ENCODE measurements around the gene FLT3LG.

FLT3LG gene

DNA sequence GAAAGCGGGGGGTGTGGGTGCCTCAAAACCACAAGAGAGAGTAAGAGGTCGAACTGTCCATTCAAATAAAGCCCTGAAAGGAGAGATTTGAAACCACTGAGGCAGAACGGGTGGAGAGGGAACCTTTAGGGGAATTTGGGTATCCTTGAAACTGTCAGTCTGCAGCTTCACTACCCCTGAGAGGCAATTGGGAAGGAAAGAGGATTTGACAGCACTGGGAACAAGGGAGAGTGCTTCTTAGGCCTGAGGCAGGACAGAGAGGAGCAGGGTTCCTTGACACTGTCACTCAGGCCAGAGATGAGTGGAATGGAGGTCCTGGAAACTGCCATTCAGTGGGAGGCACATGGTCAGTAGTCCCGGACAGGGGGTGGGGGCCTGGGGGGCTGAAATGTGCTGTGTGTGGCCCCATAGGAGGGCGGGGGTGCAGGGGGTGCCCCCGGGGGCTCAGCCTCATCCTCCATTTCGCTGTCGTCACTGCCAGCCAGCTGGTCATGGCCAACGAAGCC, 43.8 kb upstream of the FLT3LG start:
- TF ChIP-seq, protein P1, sequence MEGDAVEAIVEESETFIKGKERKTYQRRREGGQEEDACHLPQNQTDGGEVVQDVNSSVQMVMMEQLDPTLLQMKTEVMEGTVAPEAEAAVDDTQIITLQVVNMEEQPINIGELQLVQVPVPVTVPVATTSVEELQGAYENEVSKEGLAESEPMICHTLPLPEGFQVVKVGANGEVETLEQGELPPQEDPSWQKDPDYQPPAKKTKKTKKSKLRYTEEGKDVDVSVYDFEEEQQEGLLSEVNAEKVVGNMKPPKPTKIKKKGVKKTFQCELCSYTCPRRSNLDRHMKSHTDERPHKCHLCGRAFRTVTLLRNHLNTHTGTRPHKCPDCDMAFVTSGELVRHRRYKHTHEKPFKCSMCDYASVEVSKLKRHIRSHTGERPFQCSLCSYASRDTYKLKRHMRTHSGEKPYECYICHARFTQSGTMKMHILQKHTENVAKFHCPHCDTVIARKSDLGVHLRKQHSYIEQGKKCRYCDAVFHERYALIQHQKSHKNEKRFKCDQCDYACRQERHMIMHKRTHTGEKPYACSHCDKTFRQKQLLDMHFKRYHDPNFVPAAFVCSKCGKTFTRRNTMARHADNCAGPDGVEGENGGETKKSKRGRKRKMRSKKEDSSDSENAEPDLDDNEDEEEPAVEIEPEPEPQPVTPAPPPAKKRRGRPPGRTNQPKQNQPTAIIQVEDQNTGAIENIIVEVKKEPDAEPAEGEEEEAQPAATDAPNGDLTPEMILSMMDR (conservative IDR thresholded peaks at IDR 0.05; ENCODE audit: low read length) = no peak
- DNase-seq (ENCODE audit: low read depth) = no peak

DNA sequence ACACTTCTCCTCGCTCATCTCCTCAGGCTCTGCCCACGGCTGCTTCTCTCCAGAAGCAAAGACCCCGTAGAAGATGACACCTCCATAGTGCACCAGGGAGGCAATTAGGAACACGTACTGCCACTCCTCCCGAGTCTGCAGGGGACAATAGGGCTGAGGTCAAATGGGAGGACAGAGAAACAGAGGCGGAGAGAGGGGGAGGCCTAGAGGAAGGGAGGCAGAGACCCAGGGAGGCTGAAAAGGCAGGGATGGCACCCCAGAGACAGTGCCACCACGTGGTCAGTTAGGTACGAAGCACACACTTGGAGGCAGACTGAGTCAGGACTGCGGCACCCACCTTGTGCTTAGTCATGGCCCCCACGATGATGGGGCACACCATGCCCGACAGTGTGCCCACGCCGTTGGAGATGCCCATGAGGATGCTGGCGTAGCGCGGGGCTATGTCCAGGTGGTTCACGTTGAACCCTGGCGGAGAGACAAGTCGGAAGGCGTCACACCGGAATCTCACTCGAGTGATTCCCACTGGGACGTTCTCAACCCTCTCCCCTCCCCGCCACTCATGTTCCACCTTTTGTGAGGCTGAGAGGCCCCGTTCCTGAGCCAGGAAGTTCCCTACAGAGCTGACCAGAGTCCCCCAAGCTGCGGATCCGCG, 43.2 kb upstream of the FLT3LG start:
- TF ChIP-seq, protein P1 (conservative IDR thresholded peaks at IDR 0.05; ENCODE audit: low read length) = no peak
- no peak for DNase-seq (ENCODE audit: low read depth)
- H3K4me3 ChIP-seq (ENCODE audit: low read length) = no peak overlapping the region

More for the DNA sequence above, 43.8 kb upstream of the FLT3LG start:
- H3K4me3 ChIP-seq (ENCODE audit: low read length) = no peak overlapping the region

DNA sequence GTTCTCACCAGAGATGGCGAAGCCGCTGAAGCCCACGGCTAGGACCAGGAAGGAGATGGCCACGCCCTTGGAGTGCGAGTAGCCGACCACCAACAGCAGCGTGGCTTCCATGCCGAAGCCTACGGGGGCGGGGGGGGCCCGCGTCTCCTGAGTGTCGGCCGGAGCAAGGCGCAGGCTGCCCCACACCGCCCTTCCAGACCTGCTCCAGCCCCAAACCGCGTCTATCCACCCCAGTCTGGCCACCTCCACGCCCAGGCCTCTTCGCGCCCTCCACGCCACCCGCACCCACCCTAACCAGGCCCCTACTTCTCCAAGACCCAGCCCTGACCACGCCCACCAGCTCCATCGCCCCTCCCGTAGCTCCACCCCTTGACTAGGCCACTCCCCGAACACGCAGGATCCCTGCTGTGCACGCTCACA, 42.7 kb upstream of the FLT3LG start:
- TF ChIP-seq, protein P1 (conservative IDR thresholded peaks at IDR 0.05; ENCODE audit: low read length) = no peak
- no peak overlapping the region for H3K4me3 ChIP-seq (ENCODE audit: low read length)
- no peak for DNase-seq (ENCODE audit: low read depth)

DNA sequence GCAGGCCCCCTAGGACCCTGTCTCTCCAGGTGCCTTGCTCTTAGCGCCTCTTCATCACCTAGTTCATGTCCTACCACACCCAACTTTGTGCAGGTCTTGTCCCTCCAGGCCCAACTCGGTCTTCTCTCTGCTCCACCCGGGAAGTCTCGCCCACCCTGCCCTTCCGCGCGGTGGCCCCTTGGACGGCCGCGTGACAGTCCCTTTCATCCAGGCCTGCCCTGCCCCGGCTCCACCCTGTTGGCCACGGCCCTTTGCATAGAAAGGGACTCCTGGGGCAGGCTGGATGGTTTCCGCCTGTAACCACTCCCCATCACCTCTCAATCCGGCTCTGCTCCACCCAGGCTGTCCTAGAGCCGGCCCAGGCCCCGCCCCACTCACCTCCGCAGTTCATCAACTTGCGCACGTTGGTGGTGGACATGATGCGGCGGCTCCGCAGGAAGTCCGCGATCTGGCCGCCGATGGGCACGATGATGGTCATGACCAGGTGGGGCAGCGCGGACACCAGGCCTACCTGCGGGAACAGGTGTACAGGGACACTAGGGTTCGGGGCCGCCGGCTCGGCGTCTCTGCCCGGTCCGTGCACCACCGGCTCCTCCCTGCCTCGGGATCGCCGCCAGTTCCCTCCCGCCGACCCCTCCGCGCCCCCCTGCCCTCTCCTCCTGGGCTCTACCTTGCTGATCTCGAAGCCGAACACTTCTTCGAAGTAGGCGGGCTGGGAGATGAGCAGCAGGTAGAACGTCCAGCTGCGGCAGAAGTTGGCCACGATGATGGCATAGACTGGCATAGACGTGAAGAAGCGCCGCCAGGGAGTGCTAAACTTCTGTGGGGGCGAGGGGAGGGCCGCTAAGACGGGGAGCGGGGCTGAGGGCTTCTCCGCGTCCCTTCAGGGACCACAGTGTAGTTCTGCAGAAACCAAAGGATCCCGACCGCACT, 41.6 kb upstream of the FLT3LG start:
- TF ChIP-seq, protein P1 (conservative IDR thresholded peaks at IDR 0.05; ENCODE audit: low read length) = no peak
- no peak overlapping the region for H3K4me3 ChIP-seq (ENCODE audit: low read length)
- DNase-seq (ENCODE audit: low read depth) = no peak

DNA sequence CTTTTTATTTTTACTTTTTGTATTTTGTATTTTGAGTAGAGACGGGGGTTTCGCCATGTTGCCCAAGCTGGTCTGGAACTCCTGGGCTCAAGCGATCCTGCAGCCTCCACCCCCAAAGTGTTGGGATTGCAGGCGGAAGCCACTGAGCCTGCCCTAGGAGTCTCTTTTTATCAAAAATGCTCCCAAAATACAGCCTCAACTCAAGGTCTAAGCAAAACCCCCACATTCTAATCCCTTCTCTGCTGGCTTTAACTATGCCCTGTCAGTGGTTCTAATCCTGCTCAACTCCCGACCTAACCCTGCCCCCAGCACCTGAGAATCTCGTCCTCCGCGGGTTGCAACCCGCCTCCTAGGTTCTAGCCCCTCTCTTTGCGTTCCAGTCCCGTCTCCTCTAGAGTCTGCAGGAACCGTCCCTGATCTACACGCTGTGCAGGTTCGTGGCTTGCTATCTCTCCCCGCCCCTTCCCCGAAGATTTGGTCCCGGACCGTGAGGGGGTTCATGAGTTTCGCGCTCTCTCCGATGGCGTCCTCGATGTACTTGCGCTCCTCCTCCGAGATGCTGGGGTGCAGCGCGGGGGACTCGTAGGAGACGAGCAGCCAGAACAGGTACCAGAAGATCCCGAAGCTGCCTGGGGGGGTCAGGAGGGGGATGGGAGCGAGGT, 40.6 kb upstream of the FLT3LG start:
- no peak overlapping the region for H3K4me3 ChIP-seq (ENCODE audit: low read length)
- TF ChIP-seq, protein P1 (conservative IDR thresholded peaks at IDR 0.05; ENCODE audit: low read length) = no peak
- DNase-seq (ENCODE audit: low read depth) = no peak

DNA sequence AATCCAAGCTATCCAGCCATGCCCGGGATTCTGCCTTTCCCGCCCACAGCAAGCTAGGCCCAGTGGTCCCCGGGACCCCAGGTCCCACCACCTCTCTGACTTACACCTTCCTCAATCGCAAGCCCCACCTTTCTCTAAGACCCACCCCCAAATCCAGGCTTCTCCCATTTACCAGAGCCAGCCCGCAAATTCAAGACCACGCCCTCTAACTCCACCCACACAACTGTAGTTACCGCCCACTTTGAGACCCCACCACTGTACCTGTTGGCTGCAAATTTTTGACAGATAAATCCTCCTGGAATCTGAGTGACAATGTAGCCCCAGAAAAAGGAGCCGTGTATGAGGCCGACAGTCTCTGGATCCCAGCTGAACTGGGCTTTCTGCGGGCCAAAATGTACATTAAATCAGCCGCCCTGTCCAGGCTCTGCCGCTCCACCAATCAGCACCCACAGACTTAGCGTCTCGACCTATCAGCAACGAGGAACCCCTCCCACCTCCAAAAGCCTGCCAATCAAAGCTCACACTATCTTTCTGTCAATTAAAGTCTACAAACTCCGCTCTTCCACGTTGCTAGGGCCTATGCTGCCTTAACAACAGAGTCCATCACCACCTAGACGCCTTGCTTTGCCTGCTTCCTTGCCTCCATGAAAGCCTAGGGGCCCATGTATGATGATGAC, 39.0 kb upstream of the FLT3LG start:
- no peak overlapping the region for H3K4me3 ChIP-seq (ENCODE audit: low read length)
- DNase-seq (ENCODE audit: low read depth) = no peak
- TF ChIP-seq, protein P1 (conservative IDR thresholded peaks at IDR 0.05; ENCODE audit: low read length) = no peak
